ENCODE data around the gene PHF12.

DNA sequence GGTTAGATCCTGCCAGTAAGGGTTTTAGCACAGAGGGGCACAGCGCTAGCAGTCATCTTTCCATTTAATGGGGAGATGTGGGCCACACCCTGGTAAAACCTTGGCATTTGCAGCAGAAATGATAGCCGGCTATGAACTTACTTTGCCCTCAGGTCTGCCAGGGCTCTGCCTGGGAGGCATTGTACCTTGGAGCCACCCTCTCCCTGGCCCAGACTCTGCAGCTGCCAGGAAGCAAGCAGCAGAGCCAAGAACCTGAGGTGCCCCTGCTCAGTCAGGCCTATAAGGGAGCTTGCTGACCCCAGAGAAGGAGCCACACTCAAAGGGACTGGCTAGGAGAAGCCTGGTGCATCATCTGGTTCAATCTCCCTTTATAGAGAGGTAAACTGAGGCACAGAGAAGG lies 23.7 kb upstream of the PHF12 start:
- TF ChIP-seq, protein P1, sequence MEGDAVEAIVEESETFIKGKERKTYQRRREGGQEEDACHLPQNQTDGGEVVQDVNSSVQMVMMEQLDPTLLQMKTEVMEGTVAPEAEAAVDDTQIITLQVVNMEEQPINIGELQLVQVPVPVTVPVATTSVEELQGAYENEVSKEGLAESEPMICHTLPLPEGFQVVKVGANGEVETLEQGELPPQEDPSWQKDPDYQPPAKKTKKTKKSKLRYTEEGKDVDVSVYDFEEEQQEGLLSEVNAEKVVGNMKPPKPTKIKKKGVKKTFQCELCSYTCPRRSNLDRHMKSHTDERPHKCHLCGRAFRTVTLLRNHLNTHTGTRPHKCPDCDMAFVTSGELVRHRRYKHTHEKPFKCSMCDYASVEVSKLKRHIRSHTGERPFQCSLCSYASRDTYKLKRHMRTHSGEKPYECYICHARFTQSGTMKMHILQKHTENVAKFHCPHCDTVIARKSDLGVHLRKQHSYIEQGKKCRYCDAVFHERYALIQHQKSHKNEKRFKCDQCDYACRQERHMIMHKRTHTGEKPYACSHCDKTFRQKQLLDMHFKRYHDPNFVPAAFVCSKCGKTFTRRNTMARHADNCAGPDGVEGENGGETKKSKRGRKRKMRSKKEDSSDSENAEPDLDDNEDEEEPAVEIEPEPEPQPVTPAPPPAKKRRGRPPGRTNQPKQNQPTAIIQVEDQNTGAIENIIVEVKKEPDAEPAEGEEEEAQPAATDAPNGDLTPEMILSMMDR (IDR thresholded peaks at IDR 0.05; ENCODE audit: insufficient read depth, low read length), result no peak
- TF ChIP-seq GABPA (IDR thresholded peaks at IDR 0.05; ENCODE audit: low read depth) (no peak), POLR2AphosphoS5 (IDR thresholded peaks at IDR 0.05; ENCODE audit: low read depth) (no peak)
- TF ChIP-seq, protein P2, sequence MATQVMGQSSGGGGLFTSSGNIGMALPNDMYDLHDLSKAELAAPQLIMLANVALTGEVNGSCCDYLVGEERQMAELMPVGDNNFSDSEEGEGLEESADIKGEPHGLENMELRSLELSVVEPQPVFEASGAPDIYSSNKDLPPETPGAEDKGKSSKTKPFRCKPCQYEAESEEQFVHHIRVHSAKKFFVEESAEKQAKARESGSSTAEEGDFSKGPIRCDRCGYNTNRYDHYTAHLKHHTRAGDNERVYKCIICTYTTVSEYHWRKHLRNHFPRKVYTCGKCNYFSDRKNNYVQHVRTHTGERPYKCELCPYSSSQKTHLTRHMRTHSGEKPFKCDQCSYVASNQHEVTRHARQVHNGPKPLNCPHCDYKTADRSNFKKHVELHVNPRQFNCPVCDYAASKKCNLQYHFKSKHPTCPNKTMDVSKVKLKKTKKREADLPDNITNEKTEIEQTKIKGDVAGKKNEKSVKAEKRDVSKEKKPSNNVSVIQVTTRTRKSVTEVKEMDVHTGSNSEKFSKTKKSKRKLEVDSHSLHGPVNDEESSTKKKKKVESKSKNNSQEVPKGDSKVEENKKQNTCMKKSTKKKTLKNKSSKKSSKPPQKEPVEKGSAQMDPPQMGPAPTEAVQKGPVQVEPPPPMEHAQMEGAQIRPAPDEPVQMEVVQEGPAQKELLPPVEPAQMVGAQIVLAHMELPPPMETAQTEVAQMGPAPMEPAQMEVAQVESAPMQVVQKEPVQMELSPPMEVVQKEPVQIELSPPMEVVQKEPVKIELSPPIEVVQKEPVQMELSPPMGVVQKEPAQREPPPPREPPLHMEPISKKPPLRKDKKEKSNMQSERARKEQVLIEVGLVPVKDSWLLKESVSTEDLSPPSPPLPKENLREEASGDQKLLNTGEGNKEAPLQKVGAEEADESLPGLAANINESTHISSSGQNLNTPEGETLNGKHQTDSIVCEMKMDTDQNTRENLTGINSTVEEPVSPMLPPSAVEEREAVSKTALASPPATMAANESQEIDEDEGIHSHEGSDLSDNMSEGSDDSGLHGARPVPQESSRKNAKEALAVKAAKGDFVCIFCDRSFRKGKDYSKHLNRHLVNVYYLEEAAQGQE (IDR thresholded peaks at IDR 0.05; ENCODE audit: insufficient replicate concordance, low read depth), result no peak

Measured in HL-60 (cell line).